GM12874 (cell line): Measurements from ENCODE around the gene SSH2.

Experiments used
- TF ChIP-seq, protein P1 (sequence below): IDR thresholded peaks from 2 replicates; pipeline ENCODE4 v1.5.1; 2011; ENCODE audit warnings: low read depth, mild to moderate bottlenecking, control low read depth, low read length, moderate library complexity; ENCODE audit not compliant: insufficient read depth

Gene SSH2

DNA sequence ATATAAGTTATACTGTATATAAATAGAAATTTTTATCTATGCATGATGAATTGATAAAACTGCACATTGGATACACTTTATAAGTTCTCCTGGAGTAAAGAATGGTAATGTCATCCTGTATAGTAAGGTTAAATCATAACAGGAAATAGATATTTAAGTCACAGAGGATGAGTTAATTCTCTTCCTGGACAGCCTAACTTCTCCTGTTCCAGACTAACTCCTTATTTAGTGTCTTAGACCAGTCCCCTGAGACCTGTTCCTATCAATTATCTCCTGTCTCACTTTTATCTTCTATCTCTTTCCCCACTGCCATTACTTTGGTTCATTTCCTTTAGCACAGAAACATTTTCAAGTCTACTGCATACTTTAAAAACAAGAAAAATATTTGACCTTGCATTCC is 46.5 kb downstream of the SSH2 start:
- TF ChIP-seq, protein P1, sequence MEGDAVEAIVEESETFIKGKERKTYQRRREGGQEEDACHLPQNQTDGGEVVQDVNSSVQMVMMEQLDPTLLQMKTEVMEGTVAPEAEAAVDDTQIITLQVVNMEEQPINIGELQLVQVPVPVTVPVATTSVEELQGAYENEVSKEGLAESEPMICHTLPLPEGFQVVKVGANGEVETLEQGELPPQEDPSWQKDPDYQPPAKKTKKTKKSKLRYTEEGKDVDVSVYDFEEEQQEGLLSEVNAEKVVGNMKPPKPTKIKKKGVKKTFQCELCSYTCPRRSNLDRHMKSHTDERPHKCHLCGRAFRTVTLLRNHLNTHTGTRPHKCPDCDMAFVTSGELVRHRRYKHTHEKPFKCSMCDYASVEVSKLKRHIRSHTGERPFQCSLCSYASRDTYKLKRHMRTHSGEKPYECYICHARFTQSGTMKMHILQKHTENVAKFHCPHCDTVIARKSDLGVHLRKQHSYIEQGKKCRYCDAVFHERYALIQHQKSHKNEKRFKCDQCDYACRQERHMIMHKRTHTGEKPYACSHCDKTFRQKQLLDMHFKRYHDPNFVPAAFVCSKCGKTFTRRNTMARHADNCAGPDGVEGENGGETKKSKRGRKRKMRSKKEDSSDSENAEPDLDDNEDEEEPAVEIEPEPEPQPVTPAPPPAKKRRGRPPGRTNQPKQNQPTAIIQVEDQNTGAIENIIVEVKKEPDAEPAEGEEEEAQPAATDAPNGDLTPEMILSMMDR = no peak

DNA sequence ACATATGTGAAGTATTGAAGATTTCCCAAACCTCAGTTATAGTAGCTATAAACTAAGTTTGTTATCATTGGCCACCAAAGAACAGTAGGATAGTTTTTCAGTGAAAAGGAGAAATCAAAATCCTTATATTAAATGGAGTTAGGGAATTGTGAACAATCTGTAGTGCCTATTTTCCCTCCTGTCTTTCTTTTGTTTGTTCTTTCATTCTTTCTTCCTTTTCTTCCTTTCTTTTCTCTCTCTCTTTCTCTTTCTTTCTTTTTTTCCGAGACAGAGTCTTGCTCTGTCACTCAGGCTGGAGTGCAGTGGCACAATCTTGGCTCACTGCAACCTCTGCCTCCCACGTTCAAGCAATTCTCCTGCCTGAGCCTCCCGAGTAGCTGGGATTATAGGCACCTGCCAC is 48.8 kb downstream of the SSH2 start:
- TF ChIP-seq, protein P1 = no peak

DNA sequence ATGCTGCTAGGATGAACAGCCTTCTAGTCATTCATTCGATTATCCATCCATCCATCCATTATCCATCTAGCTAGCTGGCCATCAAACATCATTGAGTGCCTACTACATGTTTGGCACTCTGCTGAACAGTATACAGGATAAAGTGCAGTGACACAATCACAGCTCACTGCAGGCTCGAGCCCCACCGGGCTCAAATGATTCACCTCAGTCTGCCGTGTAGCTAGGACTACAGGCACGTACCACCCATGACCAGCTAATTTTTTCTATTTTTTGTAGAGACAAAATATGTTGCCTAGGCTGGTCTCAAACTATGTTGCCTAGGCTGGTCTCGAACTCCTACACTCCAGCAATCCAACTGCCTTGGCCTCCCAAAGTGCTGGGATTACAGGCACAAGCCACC is 50.0 kb downstream of the SSH2 start:
- TF ChIP-seq, protein P1 = no peak

DNA sequence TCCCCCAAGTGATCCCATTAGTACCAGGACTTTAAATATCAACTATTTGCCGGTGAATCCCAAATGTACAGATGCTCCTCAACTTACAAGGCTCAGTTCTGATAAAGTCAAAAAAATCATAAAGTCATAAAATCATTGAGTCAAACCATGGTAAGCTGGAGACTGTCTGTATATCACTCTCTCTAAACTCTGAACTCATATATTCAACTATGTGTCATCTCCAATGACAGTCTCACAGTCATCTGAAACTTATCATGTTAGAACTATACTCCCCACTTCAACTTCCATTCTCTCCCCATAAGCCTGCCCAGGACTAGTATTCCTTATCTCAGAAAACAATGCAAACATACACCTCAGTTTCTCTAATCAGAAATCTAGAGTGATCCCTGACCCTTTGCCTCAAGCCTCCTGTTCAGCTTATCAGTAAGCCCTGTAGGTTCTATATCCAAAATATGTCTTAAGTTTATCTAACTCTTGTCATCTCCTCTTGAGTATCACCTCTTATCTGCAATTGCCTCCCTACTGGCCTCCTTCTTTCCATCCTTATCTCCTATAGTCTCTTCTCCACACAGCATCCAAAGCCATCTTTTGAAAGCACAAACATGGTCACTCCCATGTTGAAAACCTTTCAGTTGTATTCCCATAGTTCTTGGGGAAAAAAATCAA is 55.0 kb downstream of the SSH2 start:
- TF ChIP-seq, protein P1 = no peak

DNA sequence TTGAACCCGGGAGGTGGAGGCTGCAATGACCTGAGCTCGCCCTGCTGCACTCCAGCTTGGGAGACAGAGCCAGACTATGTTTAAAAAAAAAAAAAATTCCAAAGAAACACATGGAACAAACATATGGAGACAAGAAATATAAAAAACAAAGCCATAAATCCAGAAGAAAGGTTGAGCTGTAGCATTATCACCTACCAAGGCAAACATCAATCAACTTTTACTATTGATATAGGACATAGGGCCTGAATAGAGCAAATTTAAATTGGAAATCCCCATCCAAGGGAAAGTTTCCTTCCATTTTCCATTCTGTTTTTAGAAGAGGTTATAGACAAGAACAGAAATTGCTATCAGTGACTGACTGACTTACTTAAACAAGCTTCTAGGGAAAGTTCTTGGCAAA is 56.6 kb downstream of the SSH2 start:
- TF ChIP-seq, protein P1 = no peak

DNA sequence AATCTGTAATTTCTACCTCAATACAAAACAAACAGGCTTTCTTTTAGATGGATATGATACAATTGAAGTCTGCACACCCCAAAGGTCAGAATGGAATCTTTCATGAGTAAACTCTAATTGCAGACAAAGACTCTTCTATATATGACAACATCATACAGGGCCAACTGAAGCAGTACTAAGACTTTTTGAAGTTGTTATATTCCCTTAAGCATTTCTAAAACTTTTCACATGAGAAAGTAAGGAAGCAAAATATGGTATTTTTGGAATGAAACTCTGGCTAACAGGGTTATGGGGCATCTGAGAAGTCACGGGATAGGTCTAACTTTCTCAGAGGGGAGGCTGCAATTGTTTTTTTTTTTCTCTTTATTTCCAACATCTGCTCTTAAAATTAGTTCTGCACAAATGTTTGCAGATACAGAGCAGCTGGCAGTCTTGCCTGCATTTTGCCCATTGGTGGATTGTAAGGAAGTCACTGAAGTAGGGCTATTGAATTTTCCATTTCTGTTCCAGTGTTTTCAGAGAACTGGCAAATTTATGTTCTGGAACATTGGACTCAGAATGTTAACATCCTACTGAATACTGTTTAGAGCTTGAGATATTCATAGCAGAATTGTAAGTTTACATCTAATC is 59.1 kb downstream of the SSH2 start:
- TF ChIP-seq, protein P1 = no peak

DNA sequence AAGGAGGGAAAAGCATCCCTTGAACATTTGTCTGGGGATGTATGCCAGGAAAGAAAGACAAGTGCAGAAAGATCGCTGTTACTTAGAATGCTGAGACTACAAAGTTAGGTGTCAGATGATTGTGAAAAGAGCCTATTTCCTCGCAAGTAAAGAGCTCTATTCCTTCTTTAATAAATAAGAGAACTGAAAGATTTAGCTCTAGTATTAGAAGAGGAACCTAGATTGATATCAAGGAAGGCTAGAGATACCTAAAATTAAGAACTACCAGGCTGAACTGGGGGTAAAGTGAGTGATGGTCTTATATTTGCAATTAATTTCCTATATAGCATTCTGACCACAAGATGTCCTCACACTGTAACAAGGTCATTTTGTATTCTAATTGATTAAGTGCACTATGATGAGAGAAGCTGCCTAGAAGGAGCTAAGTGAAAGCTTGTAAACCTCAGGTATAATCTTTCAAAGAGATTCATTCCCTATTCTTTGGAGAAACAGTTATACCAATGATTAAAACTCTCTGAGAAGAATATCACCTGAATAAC is 62.3 kb downstream of the SSH2 start:
- TF ChIP-seq, protein P1 = no peak
